NCI-H1930 (cell line): ENCODE measurements around the gene KDM4C.
"Not testable (repeated sequence)": the region's sequence is repeated elsewhere in the genome, so short reads cannot be mapped to it uniquely, and the experiment has no call there.

Source experiments
- DNase-seq, 2 experiments: peaks; one replicate each; lab custom pipeline; 2025; lab: John Stamatoyannopoulos, UW

KDM4C gene

GRCh38 chr9:6806318-6806717 is 48.5 kb downstream of the KDM4C start:
- not testable (repeated sequence) for DNase-seq

- not testable (repeated sequence) for DNase-seq
Measured at GRCh38 chr9:6807669-6808068, 49.9 kb downstream of the KDM4C start.

DNA sequence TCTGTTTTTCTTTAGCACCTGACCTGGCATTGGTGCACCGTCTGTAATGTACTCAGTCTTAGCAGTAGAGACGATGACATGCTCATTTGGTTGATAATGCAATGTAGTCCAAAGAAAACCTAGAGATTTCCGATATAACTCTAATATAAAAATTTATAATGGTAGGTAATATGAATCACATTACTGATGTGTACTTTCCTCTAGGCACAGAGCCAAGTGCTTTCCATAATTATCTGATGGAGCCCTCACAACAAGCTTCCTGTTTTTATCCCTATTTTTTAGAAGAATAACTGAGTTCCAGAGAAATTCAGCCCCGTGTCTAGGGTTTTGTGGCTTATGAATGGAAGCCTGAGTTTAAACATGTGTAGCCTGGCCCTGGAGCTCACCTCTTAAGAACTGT is 53.7 kb downstream of the KDM4C start:
- no peak for DNase-seq

DNA sequence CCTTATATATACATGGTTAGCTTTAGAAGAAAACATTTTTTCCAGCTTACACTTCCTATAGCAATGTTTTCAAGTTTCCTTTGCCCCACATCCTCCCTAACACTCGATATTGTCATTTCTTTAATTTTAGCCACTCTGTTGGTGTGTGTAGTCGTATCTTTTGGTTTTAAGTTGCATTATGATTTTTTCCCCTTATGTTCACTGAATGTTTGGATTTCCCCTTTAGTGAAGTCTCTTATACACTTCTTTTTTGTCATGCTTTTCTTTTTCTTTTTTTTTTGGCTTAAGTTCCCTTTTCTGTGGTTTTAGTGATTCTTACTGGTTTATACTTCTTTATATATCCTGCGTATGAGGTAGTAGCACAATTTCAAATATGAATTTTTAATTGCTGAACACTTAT is 58.8 kb downstream of the KDM4C start:
- no peak for DNase-seq

- DNase-seq, result no peak
Measured at GRCh38 chr9:6818292-6818922, 60.6 kb downstream of the KDM4C start.

GRCh38 chr9:6819112-6819511 is 61.3 kb downstream of the KDM4C start:
- DNase-seq, result no peak

GRCh38 chr9:6819529-6819928 is 61.8 kb downstream of the KDM4C start:
- no peak for DNase-seq

DNA sequence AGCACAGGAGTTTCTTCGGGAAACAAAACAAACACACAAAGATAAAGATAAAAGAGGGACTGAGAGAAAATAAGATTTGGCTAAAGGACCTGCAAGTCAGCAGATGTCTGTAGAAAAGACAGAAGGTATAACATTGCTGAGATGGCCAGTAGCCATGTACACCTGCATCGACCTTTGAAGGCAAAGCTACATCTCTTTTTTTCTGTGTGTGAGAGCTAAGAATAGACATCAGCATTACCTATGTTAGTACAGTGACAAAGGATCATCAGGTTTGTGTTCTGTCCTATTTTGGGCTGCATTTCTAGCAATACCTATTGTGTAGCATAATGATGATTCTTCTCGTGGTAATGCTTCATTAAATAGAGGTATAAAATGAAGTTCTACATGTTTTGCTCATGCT is 64.9 kb downstream of the KDM4C start:
- DNase-seq, result no peak

- DNase-seq, result peak; percentile 13 to 67
Measured at GRCh38 chr9:6827439-6828145, 69.8 kb downstream of the KDM4C start.

DNA sequence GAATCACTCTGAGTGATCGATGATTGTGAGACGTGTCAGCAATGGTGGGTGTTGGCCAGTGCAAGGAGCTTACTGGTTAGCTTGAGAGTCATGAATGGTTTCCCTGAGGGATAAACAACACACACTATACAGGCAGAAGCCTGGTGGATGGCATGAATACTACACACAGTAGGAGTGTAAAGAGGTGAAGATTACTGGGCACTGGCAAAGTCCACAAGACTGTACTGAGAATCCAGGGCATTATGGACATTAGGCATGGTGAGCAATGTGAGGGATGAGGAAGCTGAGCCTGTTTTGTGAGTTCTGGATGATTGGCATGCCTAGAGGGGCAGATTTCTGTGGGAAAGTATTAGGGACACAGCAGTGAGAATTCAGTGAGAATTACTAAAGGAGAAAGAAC is 71.3 kb downstream of the KDM4C start:
- DNase-seq, result no peak

GRCh38 chr9:6829536-6829935 is 71.8 kb downstream of the KDM4C start:
- no peak for DNase-seq

- DNase-seq, result no peak
Measured at GRCh38 chr9:6833518-6834192, 75.9 kb downstream of the KDM4C start.

DNA sequence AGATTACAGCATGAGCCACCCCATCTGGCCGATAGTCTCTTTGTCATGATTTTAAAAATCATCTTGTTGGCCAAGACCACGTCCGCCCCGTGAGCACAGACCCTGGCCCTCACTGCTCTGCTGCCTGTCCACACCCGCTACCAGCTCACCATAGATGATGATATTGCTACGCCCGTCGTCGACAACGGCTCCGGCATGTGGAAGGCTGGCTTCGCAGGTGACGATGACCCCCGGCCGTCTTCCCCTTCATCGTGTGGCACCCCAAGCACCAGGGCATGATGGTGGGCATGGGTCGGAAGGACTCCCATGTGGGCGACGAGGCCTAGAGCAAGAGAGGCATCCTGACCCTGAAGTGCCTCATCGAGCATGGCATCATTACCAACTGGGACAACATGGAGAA is 76.5 kb downstream of the KDM4C start:
- no peak for DNase-seq

DNA sequence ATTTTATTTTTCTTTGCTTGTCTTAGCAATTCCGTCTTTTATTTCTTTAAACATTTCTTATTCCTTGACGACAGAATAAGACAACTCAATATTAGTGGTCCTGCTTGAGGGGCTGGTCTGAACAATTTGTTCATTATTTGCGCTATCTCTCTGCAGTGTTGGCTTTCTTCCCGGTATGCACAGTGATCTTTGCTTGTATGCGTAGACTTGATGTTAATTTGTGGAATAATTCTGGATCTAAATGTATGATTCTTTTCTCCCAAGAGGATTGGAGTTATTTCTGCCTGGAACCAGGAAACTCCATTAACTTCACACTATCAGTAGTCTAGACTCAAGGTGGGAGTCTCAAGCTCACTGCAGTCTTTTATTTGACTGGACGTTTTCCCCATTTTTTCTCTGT is 80.4 kb downstream of the KDM4C start:
- DNase-seq, result no peak

DNA sequence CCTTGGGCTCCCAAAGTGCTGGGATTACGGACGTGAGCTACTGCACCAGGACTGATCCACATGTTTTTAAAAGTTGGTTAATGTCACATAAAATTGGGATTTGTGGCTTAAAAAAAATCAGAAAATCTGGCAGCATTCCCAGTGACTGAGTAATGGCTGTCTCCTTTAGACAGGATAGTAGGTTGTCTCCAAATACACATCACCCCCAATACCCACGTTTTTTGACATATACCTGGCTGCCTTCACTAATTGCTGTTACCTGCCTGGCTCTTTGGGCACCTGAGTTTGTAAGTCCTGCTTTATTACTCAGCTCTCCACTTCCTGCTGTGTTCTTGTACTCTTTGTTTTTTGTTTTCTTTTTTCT is 84.8 kb downstream of the KDM4C start:
- no peak for DNase-seq

DNA sequence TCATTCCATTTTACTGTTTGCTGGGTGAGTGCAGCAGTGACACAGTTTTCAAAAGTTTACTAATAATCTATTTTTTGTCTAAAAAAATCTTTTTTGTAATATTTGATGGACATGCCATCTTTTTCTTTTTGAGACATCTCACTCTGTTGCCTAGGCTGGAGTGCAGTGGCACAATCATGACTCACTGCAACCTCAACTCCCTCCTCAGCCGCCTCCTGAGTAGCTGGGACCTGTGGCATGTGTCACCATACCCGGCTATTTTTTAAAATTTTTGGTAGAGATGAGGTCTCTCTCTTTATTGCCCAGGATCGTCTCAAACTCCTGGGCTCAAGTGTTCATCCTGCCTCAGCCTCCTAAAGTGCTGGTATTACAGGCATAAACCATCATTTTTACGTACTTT is 86.0 kb downstream of the KDM4C start:
- no peak for DNase-seq

DNA sequence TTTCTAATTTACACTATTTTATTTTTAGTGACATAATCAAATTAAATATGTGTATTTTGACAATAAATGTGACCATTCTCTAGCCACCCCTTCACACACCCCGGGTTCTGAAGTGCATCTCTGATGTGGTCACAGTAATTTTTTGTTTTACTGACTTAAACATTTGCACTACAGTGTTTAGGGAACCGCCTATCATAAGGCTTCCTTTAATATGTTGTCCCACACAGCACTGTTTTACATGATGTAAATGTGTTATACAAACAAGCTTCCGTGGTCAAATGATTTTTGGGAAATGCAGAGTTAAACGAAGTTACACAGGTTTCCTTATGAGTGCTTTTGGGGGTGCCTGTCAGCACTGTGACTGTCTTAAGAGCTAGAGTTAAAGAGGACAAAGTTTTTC is 86.5 kb downstream of the KDM4C start:
- DNase-seq, result no peak

- no peak for DNase-seq
Measured at GRCh38 chr9:6845128-6845826, 87.5 kb downstream of the KDM4C start.

- no peak for DNase-seq
Measured at GRCh38 chr9:6845880-6846279, 88.1 kb downstream of the KDM4C start.

GRCh38 chr9:6852243-6852963 is 94.6 kb downstream of the KDM4C start:
- no peak for DNase-seq

DNA sequence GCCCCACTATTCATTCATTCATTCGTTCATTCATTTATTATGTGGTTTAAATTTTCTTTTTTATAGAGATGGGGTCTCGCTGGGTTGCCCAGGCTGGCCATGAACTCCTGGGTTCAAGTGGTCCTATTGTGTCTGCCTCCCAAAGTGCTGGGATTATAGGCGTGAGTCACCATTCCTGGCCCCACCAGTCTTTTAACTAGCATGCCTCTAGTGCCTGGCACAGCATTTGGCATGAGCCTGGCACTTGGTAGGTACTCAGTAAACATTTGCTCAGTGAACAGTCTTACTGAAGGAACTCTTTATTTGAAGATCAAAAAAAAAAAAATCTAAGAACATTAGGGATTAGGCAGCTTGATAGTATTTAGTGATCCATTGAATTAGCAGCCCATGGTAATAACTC is 98.1 kb downstream of the KDM4C start:
- no peak for DNase-seq

DNA sequence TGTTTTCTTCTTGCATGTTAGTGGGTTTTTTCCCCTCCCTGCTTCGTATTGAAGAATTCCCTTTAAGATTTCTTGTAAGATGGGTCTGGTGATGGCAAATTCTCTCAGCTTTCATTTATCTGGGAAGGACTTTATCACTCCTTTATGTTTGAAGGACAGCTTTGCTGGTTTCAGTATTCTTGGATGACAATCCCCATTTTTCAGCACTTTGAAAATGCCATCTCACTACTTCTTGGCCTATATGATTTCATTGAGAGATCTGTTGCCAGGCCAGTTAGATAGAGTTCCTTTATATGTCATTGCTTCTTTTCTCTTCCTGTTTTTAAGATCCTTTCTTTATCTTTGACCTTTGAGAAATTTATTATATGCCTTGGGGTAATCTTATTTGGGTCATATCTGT is 106.3 kb downstream of the KDM4C start:
- no peak for DNase-seq
